ENCODE data around the gene NCOA7. TPM values are rescaled to one million over a fixed set of nuclear protein-coding genes. Genes with fewer than 3 reads are reported as not detected.
A peak's percentile ranks its signal among the peaks of the same experiment; 100 is the strongest.

NCOA7 gene
- total and polyA plus RNA-seq, 9 of the 15 experiments (the other 6 are each of a cell fraction or from before 2014, with no cell fraction given), result 5.8 to 14.6 (median 9.3) TPM

DNA sequence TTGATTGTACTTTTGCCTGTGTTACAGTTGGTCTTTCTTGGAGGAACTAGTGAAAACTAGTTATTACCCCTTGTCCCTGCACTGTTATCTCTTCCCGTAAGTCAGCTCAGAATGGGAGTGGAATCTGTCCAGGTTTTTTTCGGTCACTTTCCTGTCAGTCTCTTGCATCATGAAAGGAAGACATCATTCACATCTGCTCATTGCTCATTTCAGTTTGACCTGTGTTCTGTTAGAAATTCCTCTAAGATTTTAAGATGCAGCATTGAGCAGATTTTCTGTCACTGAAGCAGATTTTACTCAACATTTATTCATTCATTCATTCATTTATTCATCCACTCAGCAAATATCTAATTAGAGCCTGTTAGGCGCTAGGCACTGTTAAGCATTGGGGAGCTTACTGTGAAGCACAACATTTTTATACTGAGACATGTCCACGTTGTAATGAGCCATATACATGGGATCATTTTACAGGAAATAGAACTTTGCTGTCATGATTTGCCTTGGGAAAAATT is 132.7 kb downstream of the NCOA7 start (continued):
- TF ChIP-seq, protein P1, sequence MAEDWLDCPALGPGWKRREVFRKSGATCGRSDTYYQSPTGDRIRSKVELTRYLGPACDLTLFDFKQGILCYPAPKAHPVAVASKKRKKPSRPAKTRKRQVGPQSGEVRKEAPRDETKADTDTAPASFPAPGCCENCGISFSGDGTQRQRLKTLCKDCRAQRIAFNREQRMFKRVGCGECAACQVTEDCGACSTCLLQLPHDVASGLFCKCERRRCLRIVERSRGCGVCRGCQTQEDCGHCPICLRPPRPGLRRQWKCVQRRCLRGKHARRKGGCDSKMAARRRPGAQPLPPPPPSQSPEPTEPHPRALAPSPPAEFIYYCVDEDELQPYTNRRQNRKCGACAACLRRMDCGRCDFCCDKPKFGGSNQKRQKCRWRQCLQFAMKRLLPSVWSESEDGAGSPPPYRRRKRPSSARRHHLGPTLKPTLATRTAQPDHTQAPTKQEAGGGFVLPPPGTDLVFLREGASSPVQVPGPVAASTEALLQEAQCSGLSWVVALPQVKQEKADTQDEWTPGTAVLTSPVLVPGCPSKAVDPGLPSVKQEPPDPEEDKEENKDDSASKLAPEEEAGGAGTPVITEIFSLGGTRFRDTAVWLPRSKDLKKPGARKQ (CRISPR knock-in tag; IDR thresholded peaks at IDR 0.05), result no peak
- TF ChIP-seq TEAD4 (IDR thresholded peaks at IDR 0.05; ENCODE audit: low read length) (no peak), TEAD4 (CRISPR knock-in tag; IDR thresholded peaks at IDR 0.05; ENCODE audit: borderline replicate concordance) (no peak), KDM2B (CRISPR knock-in tag; IDR thresholded peaks at IDR 0.05) (no peak), ZNF133 (CRISPR knock-in tag; IDR thresholded peaks at IDR 0.05) (no peak), TCF3 (CRISPR knock-in tag; IDR thresholded peaks at IDR 0.05) (no peak), FOXK2 (conservative IDR thresholded peaks at IDR 0.05 in 1 of 2, IDR thresholded peaks at IDR 0.05 in 1 of 2; ENCODE audit: low read depth in 2 of 2) (no peak), NFE2 (IDR thresholded peaks at IDR 0.05; ENCODE audit: low read depth) (no peak), ZNF324 (CRISPR knock-in tag; IDR thresholded peaks at IDR 0.05) (no peak), ZNF583 (CRISPR knock-in tag; IDR thresholded peaks at IDR 0.05) (no peak), TAF1 (IDR thresholded peaks at IDR 0.05; ENCODE audit: control insufficient read depth, extremely low read depth, insufficient read depth, low read length, severe bottlenecking) (no peak), ZNF707 (CRISPR knock-in tag; conservative IDR thresholded peaks at IDR 0.05) (no peak), CSDE1 (IDR thresholded peaks at IDR 0.05) (no peak), KLF16 (IDR thresholded peaks at IDR 0.05) (peak; percentile 63), SOX6 (IDR thresholded peaks at IDR 0.05) (peak; percentile 65), NONO (IDR thresholded peaks at IDR 0.05; ENCODE audit: low read depth in 2 of 2, low read length in 1 of 2) (no peak), ZBED1 (IDR thresholded peaks at IDR 0.05) (no peak), STAT5B (CRISPR knock-in tag; IDR thresholded peaks at IDR 0.05) (no peak), ELF2 (CRISPR knock-in tag; IDR thresholded peaks at IDR 0.05) (no peak)
- TF ChIP-seq, protein P2, sequence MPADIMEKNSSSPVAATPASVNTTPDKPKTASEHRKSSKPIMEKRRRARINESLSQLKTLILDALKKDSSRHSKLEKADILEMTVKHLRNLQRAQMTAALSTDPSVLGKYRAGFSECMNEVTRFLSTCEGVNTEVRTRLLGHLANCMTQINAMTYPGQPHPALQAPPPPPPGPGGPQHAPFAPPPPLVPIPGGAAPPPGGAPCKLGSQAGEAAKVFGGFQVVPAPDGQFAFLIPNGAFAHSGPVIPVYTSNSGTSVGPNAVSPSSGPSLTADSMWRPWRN (IDR thresholded peaks at IDR 0.05; ENCODE audit: low read depth), result no peak
- TF ChIP-seq, protein P3, sequence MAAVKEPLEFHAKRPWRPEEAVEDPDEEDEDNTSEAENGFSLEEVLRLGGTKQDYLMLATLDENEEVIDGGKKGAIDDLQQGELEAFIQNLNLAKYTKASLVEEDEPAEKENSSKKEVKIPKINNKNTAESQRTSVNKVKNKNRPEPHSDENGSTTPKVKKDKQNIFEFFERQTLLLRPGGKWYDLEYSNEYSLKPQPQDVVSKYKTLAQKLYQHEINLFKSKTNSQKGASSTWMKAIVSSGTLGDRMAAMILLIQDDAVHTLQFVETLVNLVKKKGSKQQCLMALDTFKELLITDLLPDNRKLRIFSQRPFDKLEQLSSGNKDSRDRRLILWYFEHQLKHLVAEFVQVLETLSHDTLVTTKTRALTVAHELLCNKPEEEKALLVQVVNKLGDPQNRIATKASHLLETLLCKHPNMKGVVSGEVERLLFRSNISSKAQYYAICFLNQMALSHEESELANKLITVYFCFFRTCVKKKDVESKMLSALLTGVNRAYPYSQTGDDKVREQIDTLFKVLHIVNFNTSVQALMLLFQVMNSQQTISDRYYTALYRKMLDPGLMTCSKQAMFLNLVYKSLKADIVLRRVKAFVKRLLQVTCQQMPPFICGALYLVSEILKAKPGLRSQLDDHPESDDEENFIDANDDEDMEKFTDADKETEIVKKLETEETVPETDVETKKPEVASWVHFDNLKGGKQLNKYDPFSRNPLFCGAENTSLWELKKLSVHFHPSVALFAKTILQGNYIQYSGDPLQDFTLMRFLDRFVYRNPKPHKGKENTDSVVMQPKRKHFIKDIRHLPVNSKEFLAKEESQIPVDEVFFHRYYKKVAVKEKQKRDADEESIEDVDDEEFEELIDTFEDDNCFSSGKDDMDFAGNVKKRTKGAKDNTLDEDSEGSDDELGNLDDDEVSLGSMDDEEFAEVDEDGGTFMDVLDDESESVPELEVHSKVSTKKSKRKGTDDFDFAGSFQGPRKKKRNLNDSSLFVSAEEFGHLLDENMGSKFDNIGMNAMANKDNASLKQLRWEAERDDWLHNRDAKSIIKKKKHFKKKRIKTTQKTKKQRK (IDR thresholded peaks at IDR 0.05; ENCODE audit: borderline replicate concordance, low read depth, low read length), result no peak
- TF ChIP-seq, protein P4, sequence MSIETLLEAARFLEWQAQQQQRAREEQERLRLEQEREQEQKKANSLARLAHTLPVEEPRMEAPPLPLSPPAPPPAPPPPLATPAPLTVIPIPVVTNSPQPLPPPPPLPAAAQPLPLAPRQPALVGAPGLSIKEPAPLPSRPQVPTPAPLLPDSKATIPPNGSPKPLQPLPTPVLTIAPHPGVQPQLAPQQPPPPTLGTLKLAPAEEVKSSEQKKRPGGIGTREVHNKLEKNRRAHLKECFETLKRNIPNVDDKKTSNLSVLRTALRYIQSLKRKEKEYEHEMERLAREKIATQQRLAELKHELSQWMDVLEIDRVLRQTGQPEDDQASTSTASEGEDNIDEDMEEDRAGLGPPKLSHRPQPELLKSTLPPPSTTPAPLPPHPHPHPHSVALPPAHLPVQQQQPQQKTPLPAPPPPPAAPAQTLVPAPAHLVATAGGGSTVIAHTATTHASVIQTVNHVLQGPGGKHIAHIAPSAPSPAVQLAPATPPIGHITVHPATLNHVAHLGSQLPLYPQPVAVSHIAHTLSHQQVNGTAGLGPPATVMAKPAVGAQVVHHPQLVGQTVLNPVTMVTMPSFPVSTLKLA (conservative IDR thresholded peaks at IDR 0.05), result no peak
